ENCODE results near the gene DNAJC24. TPM values are rescaled to one million over a fixed set of nuclear protein-coding genes. Genes with fewer than 3 reads are reported as not detected.

The DNAJC24 gene
- total RNA-seq, 1 donor: 23.9 TPM

GRCh38 chr11:31361743-31362142, 7.9 kb upstream of the DNAJC24 start:
- Histone ChIP-seq H3K4me3 (ENCODE audit: insufficient read depth, low read length) (no peak overlapping the region), H3K27me3 (ENCODE audit: insufficient read depth, low read length) (no peaks in the 10 kb centered on the region), H4K20me1 (ENCODE audit: insufficient read depth, low read length) (no peaks in the 10 kb centered on the region), H2AFZ (ENCODE audit: low read length) (no peak overlapping the region), H3K4me2 (ENCODE audit: insufficient read depth, low read length) (no peak overlapping the region), H3K4me1 (ENCODE audit: insufficient read depth, low read length) (no peaks in the 10 kb centered on the region), H3K9me3 (ENCODE audit: low read depth, low read length) (no peaks in the 10 kb centered on the region), H3K79me2 (ENCODE audit: insufficient read depth, low read length) (no peaks in the 10 kb centered on the region), H3K36me3 (ENCODE audit: insufficient read depth, low read length) (no peaks in the 10 kb centered on the region), H3K27ac (ENCODE audit: low read depth, low read length) (no peak overlapping the region)
- DNase-seq (ENCODE audit: insufficient read length, low spot score, missing footprints): no peak
- TF ChIP-seq CTCF (IDR thresholded peaks at IDR 0.05; ENCODE audit: extremely low read depth, low read depth, low read length): no peak

- H3K79me2 ChIP-seq (ENCODE audit: insufficient read depth, low read length): peaks cover 15% of the 10 kb centered on the region
- no peak overlapping the region for H3K4me3 ChIP-seq (ENCODE audit: insufficient read depth, low read length)
- H3K4me1 ChIP-seq (ENCODE audit: insufficient read depth, low read length): peaks cover 17% of the 10 kb centered on the region
- no peak overlapping the region for H2AFZ ChIP-seq (ENCODE audit: low read length)
- no peaks in the 10 kb centered on the region for H3K9me3 ChIP-seq (ENCODE audit: low read depth, low read length)
- no peaks in the 10 kb centered on the region for H4K20me1 ChIP-seq (ENCODE audit: insufficient read depth, low read length)
- no peak for DNase-seq (ENCODE audit: insufficient read length, low spot score, missing footprints)
- no peak overlapping the region for H3K27ac ChIP-seq (ENCODE audit: low read depth, low read length)
- H3K4me2 ChIP-seq (ENCODE audit: insufficient read depth, low read length): no peak overlapping the region
- no peak for TF ChIP-seq CTCF (IDR thresholded peaks at IDR 0.05; ENCODE audit: extremely low read depth, low read depth, low read length)
- H3K36me3 ChIP-seq (ENCODE audit: insufficient read depth, low read length): no peaks in the 10 kb centered on the region
- H3K27me3 ChIP-seq (ENCODE audit: insufficient read depth, low read length): peaks cover 2% of the 10 kb centered on the region
Observed at GRCh38 chr11:31366795-31367194, 2.9 kb upstream of the DNAJC24 start.

- H3K4me1 ChIP-seq (ENCODE audit: insufficient read depth, low read length): peaks cover 3% of the 10 kb centered on the region
- no peaks in the 10 kb centered on the region for H3K27me3 ChIP-seq (ENCODE audit: insufficient read depth, low read length)
- no peaks in the 10 kb centered on the region for H3K9me3 ChIP-seq (ENCODE audit: low read depth, low read length)
- no peak overlapping the region for H3K4me3 ChIP-seq (ENCODE audit: insufficient read depth, low read length)
- H3K79me2 ChIP-seq (ENCODE audit: insufficient read depth, low read length): peaks cover 13% of the 10 kb centered on the region
- H2AFZ ChIP-seq (ENCODE audit: low read length): no peak overlapping the region
- no peaks in the 10 kb centered on the region for H4K20me1 ChIP-seq (ENCODE audit: insufficient read depth, low read length)
- DNase-seq (ENCODE audit: insufficient read length, low spot score, missing footprints): no peak
- H3K27ac ChIP-seq (ENCODE audit: low read depth, low read length): no peak overlapping the region
- no peaks in the 10 kb centered on the region for H3K36me3 ChIP-seq (ENCODE audit: insufficient read depth, low read length)
- no peak overlapping the region for H3K4me2 ChIP-seq (ENCODE audit: insufficient read depth, low read length)
- TF ChIP-seq CTCF (IDR thresholded peaks at IDR 0.05; ENCODE audit: extremely low read depth, low read depth, low read length): no peak
Observed at GRCh38 chr11:31375879-31376278, 6.2 kb downstream of the DNAJC24 start.

- TF ChIP-seq CTCF (IDR thresholded peaks at IDR 0.05; ENCODE audit: extremely low read depth, low read depth, low read length): no peak
Observed at GRCh38 chr11:31383116-31383515, 13.5 kb downstream of the DNAJC24 start.

More at GRCh38 chr11:31383116-31383515, 13.5 kb downstream of the DNAJC24 start:
- H3K4me1 ChIP-seq (ENCODE audit: insufficient read depth, low read length): no peaks in the 10 kb centered on the region
- no peak for DNase-seq (ENCODE audit: insufficient read length, low spot score, missing footprints)
- no peak overlapping the region for H3K27ac ChIP-seq (ENCODE audit: low read depth, low read length)
- H2AFZ ChIP-seq (ENCODE audit: low read length): no peak overlapping the region
- H3K4me3 ChIP-seq (ENCODE audit: insufficient read depth, low read length): no peak overlapping the region
- H3K4me2 ChIP-seq (ENCODE audit: insufficient read depth, low read length): no peak overlapping the region
- H4K20me1 ChIP-seq (ENCODE audit: insufficient read depth, low read length): peaks cover 2% of the 10 kb centered on the region
- H3K36me3 ChIP-seq (ENCODE audit: insufficient read depth, low read length): no peaks in the 10 kb centered on the region
- H3K27me3 ChIP-seq (ENCODE audit: insufficient read depth, low read length): no peaks in the 10 kb centered on the region
- no peaks in the 10 kb centered on the region for H3K9me3 ChIP-seq (ENCODE audit: low read depth, low read length)
- H3K79me2 ChIP-seq (ENCODE audit: insufficient read depth, low read length): peaks cover 2% of the 10 kb centered on the region
